Femur (tissue), 1 donor: Measurements from ENCODE around the gene SLC51B.
"Not testable (repeated sequence)": the region's sequence is repeated elsewhere in the genome, so short reads cannot be mapped to it uniquely, and the experiment has no call there.

Experiments
- DNase-seq: peaks from one replicate; pipeline ENCODE4 v3.0.0-alpha.2; 2017

Gene SLC51B

GRCh38 chr15:65067317-65067644 is 22.1 kb downstream of the SLC51B start:
- no peak for DNase-seq

GRCh38 chr15:65067645-65068402 is 22.6 kb downstream of the SLC51B start, which contains the start of gene RASL12:
RASL12 (minus strand) TSS chr15:65067991; CDS start chr15:65067835, 156 bp downstream.
- no peak for DNase-seq

DNA sequence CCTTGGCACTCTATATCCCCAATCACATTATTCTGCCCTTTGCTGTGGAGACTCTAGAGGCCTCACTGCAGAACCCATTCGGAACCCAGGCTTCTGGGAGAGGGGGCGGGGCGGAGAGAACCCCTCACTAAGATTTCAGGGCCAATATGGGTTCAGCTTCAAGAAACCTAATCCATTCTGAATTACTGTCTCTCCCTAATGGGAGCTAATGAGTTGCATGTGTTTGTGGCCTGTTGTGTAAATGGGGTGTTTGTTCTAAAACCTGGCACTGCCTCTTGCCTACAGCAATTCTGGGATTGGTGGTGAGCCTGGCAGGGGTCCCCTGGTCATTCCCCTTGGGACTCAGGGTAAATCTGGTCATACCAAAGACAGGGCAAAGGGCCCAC is 23.2 kb downstream of the SLC51B start:
- no peak for DNase-seq

DNA sequence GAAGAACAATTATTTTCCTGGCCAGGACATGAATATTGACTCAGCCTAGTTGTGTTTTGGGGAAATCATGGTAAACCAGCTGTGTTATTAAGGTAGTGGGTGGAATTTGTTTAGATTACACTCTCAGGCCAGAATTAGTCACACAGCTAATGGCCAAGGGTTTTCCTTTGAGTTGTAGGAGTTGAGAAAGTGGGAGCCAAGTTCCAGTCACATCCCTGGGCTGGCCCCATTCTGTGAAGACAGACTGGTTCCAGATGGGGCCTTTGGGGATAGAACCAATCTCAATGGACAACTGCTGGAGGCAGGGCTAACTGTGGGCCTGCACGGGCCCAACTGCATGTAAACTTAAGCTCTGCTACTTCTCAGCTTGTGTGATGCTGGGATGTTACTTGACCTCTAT is 24.0 kb downstream of the SLC51B start:
- peak; percentile 54 for DNase-seq

- no peak for DNase-seq
Observed at GRCh38 chr15:65069779-65070546, 24.8 kb downstream of the SLC51B start.

DNA sequence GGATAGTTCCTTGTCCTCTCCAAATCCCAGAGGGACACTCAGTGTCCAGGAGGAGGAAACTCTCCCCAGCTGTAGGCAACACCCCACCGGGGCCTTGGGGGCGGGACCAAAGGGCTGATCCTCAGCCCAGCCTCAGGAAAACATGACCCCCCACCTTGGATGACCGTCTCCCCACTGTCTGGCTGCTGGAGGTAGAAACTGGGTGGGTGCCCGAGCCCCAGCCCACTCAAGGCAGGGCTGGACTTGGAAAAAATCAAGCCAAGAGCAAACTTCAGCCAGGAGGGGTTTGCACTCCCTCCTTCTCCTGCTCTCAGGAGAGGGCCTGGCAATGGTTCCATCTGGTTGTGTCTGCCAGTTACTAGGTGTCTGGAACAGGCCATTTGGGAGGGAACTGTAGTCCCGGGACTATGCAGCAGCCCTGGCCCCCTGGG is 26.2 kb downstream of the SLC51B start:
- peak; percentile 69 for DNase-seq

GRCh38 chr15:65072027-65072426 is 26.8 kb downstream of the SLC51B start:
- DNase-seq = peak; percentile 65

GRCh38 chr15:65072617-65073016 is 27.4 kb downstream of the SLC51B start:
- DNase-seq = no peak

DNA sequence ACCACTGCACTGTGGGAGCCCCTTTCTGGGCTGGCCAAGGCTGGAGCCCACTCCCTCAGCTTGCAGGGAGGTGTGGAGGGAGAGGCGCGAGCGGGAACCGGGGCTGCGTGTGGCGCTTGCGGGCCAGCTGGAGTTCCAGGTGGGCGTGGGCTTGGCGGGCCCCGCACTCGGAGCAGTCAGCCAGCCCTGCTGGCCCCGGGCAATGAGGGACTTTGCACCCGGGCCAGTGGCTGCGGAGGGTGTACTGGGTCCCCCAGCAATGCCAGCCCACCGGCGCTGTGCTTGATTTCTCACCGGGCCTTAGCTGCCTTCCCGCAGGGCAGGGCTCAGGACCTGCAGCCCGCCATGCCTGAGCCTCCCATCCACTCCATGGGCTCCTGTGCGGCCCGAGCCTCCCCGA is 29.8 kb downstream of the SLC51B start:
- DNase-seq = not testable (repeated sequence)

DNA sequence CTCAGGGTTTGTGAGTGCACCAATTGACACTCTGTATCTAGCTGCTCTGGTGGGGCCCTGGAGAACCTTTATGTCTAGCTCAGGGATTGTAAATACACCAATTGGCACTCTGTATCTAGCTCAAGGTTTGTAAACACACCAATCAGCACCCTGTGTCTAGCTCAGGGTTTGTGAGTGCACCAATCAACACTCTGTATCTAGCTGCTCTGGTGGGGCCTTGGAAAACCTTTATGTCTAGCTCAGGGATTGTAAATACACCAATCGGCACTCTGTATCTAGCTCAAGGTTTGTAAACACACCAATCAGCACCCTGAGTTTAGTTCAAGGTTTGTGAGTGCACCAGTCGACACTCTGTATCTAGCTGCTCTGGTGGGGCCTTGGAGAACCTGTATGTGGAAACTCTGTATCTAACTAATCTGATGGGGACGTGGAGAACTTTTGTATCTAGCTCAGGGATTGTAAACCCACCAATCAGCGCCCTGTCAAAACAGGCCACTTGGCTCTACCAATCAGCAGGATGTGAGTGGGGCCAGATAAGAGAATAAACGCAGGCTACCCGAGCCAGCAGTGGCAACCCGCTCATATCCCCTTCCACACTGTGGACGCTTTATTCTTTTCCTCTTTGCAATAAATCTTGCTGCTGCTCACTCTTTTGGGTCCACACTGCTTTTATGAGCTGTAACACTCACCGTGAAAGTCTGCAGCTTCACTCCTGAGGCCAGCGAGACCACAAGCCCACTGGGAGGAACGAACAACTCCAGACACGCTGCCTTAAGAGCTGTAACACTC is 30.6 kb downstream of the SLC51B start:
- DNase-seq = not testable (repeated sequence)

GRCh38 chr15:65076486-65077290 is 31.5 kb downstream of the SLC51B start, which contains the start of gene KBTBD13:
KBTBD13 (plus strand) TSS chr15:65076746; CDS start chr15:65076816, 70 bp downstream.
- DNase-seq = no peak

DNA sequence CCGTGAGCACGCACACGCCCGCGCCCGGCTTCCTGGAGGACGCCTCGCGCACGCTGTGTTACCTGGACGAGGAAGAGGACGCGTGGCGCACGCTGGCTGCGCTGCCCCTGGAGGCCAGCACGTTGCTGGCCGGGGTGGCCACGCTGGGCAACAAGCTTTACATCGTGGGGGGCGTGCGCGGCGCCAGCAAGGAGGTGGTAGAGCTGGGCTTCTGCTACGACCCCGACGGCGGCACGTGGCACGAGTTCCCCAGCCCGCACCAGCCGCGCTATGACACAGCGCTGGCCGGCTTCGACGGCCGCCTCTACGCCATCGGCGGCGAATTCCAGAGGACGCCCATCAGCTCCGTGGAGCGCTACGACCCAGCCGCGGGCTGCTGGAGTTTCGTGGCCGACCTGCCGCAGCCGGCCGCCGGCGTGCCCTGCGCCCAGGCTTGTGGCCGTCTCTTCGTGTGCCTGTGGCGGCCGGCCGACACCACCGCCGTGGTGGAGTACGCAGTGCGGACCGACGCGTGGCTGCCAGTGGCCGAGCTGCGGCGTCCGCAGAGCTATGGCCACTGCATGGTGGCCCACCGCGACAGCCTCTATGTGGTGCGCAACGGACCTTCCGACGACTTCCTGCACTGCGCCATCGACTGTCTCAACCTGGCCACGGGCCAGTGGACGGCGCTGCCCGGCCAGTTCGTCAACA is 32.2 kb downstream of the SLC51B start:
- no peak for DNase-seq

DNA sequence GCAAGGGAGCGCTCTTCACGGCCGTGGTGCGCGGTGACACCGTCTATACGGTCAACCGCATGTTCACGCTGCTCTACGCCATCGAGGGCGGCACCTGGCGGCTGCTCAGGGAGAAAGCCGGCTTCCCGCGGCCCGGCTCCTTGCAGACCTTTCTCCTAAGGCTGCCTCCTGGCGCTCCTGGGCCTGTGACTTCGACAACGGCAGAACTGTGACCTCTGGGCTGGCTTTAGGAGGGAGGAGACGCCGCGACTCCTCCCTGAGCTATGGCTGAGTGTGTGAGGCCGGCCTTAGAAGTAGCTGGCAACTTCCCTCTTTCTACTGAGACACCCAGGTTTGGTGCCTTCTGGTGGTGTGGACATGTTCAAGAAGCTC is 32.8 kb downstream of the SLC51B start:
- peak; percentile 76 for DNase-seq

DNA sequence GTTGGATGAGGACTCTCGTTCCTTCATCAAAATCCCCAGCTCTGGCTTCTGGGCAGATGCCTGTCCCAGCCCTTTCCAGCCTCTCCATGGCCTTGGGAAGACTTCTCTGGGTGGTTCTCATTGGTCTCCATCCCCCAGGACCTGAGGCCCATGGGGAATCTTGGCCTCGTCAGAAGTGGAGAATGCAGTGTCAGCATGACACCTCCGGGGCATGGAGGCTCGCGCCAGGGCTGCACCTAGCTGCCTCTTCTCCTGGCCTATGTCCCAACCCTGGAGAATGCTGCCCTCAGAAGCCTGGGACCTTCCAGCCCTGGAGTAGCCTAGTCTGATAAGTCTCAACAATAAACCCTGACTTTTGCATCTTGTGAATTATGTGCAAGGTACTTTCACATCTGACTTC is 34.4 kb downstream of the SLC51B start:
- no peak for DNase-seq

DNA sequence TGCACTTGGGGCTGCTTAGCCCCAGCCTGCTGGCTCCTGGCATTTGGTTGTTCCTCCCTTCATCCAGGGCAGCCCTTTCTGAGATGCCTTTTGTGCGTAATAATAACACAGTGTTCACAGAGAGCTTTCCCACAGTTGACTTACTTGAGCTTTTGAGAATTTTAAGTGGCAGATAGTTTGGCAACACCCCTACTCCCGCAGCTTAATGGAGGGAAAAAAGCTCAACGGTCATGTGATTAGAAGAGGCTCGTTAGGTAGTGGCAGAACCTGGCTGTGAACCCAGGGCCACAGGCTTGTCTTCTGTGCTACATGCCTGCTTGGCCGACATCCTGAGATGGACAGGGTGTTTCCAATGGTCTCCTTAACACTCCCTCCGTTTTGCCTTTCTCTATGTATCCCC is 36.1 kb downstream of the SLC51B start:
- DNase-seq = no peak

DNA sequence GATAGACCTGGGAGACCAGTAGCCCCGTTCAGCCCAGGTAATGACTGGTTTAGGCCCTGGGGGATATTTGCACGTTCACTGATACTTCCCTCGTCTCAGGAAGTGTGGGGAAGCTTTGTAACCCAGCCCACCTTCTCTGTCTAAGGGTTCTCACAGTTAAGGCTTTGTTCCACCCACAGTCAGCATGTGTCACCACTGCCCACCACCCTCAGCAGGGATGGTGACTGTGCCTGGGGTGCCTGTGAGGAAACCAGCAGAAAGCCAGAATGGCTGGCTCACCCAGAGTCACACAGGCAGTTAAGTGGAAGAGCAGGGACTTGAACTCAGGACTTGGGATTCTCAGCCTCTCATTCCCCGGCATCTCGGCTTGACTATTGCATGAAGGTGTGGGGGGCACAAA is 36.6 kb downstream of the SLC51B start:
- no peak for DNase-seq

- no peak for DNase-seq
Observed at GRCh38 chr15:65082303-65082953, 37.2 kb downstream of the SLC51B start.

- DNase-seq = no peak
Observed at GRCh38 chr15:65083262-65083701, 38.1 kb downstream of the SLC51B start.

GRCh38 chr15:65084500-65085206 is 39.5 kb downstream of the SLC51B start:
- no peak for DNase-seq

GRCh38 chr15:65085207-65085753 is 40.1 kb downstream of the SLC51B start:
- DNase-seq = no peak
